Adrenal gland (tissue), 5 donors: ENCODE measurements around the gene ANTXR1.

ENCODE experiments used
- POLR2A ChIP-seq, 2 donors: fragments of 450-650 bp; IDR thresholded peaks; one replicate each; pipeline ENCODE4 v1.6.1; 2017; ENCODE audit warnings: antibody characterized with exemption in 2 of 2, mild to moderate bottlenecking in 2 of 2, moderate library complexity in 1 of 2
- TF ChIP-seq, protein P1 (sequence below), 6 experiments: fragments of 450-650 bp in 4 of 6; fragments of 200-600 bp in 2 of 6; sonication (generic) in 1 of 6; IDR thresholded peaks; 1 replicate in 5 of 6; 2 replicates in 1 of 6; pipeline versions ENCODE4 v1.5.1 to v1.8.0; 2016 to 2021; ENCODE audit warnings: antibody characterized with exemption in 6 of 6, mild to moderate bottlenecking in 2 of 6, moderate library complexity in 1 of 6
- donor health status: DM: no; HTN: no; CAD: no.

DNA sequence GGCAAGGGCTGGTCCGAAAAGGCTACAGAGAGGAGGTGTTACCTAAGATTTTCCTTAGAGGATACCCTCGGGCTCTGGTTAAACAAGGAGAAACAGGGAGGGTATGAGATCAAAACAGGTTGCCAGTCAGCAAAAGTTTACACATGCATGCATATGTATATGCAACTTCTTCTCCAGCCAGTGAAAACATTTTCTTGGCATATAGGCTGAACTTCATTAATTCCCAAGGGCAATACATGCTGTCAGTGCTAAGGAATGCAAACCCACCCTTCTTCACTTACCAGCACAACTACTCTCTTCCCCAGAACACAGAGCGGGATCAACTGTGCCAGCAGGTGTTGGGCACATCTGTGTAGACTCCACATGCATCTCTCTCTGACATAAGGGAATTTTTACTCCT is 198.1 kb downstream of the ANTXR1 start:
- TF ChIP-seq, protein P1, sequence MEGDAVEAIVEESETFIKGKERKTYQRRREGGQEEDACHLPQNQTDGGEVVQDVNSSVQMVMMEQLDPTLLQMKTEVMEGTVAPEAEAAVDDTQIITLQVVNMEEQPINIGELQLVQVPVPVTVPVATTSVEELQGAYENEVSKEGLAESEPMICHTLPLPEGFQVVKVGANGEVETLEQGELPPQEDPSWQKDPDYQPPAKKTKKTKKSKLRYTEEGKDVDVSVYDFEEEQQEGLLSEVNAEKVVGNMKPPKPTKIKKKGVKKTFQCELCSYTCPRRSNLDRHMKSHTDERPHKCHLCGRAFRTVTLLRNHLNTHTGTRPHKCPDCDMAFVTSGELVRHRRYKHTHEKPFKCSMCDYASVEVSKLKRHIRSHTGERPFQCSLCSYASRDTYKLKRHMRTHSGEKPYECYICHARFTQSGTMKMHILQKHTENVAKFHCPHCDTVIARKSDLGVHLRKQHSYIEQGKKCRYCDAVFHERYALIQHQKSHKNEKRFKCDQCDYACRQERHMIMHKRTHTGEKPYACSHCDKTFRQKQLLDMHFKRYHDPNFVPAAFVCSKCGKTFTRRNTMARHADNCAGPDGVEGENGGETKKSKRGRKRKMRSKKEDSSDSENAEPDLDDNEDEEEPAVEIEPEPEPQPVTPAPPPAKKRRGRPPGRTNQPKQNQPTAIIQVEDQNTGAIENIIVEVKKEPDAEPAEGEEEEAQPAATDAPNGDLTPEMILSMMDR (IDR thresholded peaks at IDR 0.05), result no peak
- no peak for TF ChIP-seq POLR2A (IDR thresholded peaks at IDR 0.05)
